GM12891 (cell line): ENCODE data around the gene G0S2.

Experiments used
- POLR2A ChIP-seq: IDR thresholded peaks from 2 replicates; pipeline ENCODE4 v1.6.1; 2011; ENCODE audit warnings: low read depth, low read length, control low read depth
- POLR2AphosphoS5 ChIP-seq: IDR thresholded peaks from 2 replicates; pipeline ENCODE4 v1.6.1; 2011; ENCODE audit warnings: low read depth, low read length, control low read depth
- POU2F2 ChIP-seq: IDR thresholded peaks from 2 replicates; pipeline ENCODE4 v1.6.1; 2011; ENCODE audit warnings: low read depth, mild to moderate bottlenecking, control low read depth, low read length, moderate library complexity
- TAF1 ChIP-seq: IDR thresholded peaks from 2 replicates; pipeline ENCODE4 v1.6.1; 2011; ENCODE audit warnings: low read depth, low read length, control low read depth

DNA sequence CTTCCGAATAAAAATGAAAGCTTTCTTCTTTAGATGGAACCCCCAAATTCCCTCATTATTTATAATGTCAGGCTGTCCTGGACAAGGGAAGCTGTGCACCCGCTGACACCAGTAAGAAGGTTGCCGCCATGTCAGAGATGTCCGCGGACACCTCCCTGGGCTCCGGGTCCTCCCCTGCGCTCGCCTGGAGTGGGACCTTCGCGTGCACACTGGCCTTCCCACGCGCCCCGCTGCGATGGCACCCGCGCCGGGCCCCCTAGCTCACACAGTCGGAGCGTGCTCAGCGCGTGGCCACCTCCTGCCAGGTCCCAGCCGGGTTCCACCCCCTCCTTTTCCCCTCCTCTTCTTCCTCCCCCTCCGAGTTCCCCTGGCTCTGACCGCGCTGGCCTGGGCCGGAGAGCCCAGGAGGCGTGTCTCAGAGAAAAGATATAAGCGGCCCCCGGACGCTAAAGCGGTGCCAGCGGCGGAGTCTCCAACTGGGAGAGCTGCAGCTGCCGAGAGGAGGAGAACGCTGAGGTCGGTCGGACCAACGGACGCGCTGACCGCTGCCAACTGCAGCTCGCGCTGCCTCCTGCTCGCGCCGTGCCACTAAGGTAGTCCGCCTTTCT, at the start of gene G0S2:
- no peak for TF ChIP-seq POLR2AphosphoS5
- no peak for TF ChIP-seq TAF1
- no peak for TF ChIP-seq POLR2A
- no peak for TF ChIP-seq POU2F2
